HS-5 (cell line): ENCODE results near the gene HNRNPF.

Source experiments
- DNase-seq: peaks from one replicate; pipeline ENCODE4 v3.0.0-alpha.2; 2012; ENCODE audit warnings: low read depth

Gene HNRNPF

DNA sequence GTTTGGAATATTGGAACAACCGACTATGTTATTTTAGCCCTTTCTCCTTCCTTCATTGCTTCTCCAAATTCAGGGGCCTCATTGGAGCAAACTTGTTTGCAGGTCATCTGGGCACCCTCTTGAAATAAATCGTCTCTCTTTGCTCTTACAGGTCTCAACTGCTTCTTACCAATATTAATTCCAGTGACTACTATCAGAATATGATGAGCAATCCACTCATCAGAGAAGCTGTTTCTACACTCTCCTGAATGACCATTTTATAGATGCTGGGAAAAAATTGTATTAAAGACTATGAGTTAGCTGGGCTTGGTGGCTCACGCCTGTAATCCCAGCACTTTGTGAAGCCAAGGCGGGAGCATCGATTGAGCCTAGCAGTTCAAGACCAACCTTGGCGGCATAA, 12.5 kb upstream of the HNRNPF start:
- DNase-seq: no peak

DNA sequence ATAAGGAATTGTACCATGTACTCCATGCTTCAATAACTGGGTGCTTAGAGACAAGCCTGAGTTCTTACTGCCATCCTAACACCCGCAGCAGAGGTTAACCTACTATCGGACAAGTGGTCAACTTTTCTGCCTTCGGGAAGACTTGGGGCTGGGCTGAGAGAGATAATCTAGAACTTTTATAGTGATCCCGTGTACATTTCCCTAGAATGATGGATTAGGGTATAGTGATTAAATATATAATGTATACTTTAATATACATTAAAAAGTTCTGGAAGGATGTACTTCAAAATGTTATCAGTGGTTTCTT, 12.2 kb upstream of the HNRNPF start:
- no peak for DNase-seq

GRCh38 chr10:43420369-43421200, 11.6 kb upstream of the HNRNPF start:
- DNase-seq: no peak

DNA sequence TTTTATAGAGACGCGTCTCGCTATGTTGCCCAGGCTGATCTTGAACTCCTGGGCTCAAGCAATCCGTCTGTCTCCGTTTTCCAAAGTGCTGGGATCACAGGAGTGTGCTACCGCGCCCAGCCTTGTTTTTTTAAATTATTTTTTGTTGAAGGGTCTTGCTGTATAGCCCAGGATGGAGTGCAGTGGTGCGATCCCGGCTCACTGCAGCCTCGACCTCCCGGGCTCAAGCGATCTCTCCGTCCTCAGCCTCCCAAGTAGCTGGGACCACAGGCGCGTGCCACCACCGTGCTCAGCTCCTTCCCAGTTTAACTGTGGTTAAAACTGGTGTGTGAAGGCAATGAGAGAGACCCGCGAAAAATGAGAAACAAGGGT, 11.0 kb upstream of the HNRNPF start:
- no peak for DNase-seq

DNA sequence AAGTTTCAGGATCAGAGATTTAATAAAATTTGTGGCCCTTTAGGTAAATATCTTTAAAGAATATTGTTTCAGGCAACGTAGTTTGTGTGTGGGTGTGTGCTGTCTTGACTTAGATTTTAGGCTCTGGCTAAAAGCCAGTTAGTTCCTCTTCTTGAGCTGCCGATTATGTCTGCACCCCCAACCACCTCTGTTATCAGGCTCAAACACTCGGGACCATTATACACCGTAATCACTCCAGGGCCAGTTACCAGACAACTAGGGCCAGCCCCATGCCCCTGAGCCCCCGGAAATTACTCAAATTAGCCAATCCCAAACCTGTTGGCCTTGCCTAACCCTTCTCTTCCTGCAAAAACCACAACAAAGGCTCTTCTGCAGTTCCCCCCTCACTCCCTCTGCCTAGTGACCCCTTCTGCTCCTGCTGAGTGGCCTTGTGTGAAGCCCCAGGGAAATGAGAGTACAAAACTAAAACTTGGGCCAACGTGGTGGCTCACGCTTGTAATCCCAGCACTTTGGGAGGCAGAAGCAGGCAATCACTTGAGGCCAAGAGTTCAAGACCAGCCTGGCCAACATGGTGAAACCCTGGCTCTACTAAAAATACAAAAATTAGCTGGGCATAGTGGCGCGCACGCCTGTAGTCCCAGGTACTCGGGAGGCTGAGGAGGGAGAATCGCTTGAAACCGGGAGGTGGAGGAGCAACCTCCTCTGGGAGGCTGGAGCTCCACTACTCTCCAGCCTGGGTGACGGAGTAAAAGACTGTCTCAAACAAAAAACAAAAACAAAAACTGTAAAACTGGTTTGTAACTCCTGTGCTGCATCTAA, 9.2 kb upstream of the HNRNPF start:
- DNase-seq: no peak

DNA sequence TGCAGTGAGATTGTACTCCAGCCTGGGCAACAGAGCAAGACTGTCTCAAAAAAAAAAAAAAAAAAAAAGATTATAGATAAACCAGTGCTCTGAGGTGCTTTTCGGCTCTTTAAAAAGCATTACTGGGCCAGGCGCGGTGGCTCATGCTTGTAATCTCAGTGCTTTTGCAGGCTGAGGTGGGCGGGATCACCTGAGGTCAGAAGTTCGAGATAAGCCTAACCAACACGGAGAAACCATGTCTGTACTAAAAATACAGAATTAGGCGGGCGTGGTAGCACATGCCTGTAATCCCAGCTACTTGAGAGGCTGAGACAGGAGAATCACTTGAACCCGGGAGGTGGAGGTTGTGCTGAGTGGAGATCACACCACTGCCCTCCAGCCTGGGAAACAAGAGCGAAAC, 6.6 kb upstream of the HNRNPF start:
- no peak for DNase-seq

DNA sequence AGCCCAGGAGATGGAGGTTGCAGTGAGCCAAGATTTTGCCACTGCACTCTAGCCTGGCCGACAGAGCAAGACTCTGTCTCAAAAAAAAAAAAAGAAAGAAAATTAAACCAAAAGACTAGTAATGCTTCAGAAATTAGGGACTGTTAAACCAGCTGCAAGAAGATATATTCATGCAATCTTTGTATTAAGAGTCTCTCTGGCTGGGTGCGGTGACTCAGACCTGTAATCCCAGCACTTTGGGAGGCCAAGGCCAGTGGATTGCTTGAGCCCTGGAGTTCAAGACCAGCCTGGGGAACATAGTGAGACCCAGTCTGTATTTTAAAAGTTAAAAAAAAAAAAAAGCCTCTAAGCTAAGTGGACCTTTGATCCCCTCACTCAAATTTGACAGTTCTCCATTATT, 2.5 kb upstream of the HNRNPF start:
- DNase-seq: no peak

- no peak for DNase-seq
Observed at GRCh38 chr10:43410345-43410744, 1.4 kb upstream of the HNRNPF start.

- DNase-seq: no peak
Observed at GRCh38 chr10:43409385-43410109, 561 bp upstream of the HNRNPF start.

DNA sequence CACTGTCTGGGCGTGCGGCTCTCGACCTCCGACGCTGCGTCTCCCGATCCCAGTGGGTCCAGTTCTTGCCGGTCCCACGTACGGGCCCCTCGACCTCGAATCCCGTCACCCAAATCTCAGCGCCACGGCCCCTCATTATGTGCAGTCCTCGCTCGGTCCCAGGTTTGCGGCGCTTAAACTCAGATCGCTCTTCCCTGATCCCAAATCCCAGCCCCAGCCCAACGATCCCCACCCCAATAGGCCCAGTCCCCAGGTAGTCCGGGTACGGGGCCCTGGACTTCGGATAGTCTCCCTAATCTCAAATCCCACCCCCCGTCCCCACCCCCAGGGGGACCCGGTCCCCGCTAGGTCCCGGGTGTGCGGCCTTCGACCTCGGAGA, 666 bp downstream of the HNRNPF start:
- DNase-seq: no peak

- peak; percentile 70 for DNase-seq
Observed at GRCh38 chr10:43407576-43408330, 1.2 kb downstream of the HNRNPF start.

DNA sequence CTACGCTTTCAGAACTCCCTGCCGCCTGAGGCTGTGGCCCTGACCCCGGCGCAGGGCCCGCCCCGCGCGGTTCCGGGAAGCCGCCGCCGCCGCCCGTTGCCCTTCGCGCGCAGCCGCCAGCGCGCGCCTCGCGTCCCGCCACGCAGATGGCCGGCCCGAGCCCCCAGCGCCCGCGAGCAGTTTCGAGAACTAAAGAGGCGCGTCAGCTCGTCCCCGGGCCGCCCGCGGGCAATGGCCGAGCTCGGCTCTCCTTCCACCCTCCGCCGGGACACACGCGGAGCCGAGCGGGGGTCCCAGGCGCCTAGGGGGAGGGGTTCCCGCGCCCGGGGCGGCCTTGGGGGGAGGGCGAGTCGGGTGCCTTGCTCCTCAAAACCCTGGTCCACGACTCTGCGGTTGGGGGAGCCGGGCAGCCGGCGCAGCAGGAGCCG, 1.8 kb downstream of the HNRNPF start:
- no peak for DNase-seq

- no peak for DNase-seq
Observed at GRCh38 chr10:43404704-43405084, 4.3 kb downstream of the HNRNPF start.

GRCh38 chr10:43403911-43404703, 4.9 kb downstream of the HNRNPF start:
- DNase-seq: no peak

GRCh38 chr10:43402880-43403452, 6.0 kb downstream of the HNRNPF start:
- DNase-seq: no peak

GRCh38 chr10:43402176-43402575, 6.8 kb downstream of the HNRNPF start:
- DNase-seq: no peak

GRCh38 chr10:43401627-43402026, 7.4 kb downstream of the HNRNPF start:
- DNase-seq: no peak

GRCh38 chr10:43399320-43400310, 9.4 kb downstream of the HNRNPF start:
- no peak for DNase-seq

- no peak for DNase-seq
Observed at GRCh38 chr10:43398939-43399319, 10.1 kb downstream of the HNRNPF start.
